ENCODE results near the gene PBLD.

PBLD gene

GRCh38 chr10:68276224-68276623 is 56.5 kb downstream of the PBLD start:
- H3K36me3 ChIP-seq = peaks cover 0 to 10% (median 2%) of the 10 kb centered on the region in 11 experiments; a peak in 6 of 22 replicates
- peaks cover 45 to 66% (median 56%) of the 10 kb centered on the region in 11 experiments for H3K9me3 ChIP-seq (replicated peaks in 1 of 11)
- H3K27me3 ChIP-seq = no peaks in the 10 kb centered on the region
- no peak overlapping the region for H3K27ac ChIP-seq
- H3K4me3 ChIP-seq = no peak overlapping the region
- TF ChIP-seq Cebpa-rat (IDR thresholded peaks at IDR 0.05) = no peak
- no peaks in the 10 kb centered on the region for H4K20me1 ChIP-seq
- H3K4me1 ChIP-seq = no peaks in the 10 kb centered on the region
- H3K4me2 ChIP-seq = no peak overlapping the region
- no peak overlapping the region for H3K9ac ChIP-seq

GRCh38 chr10:68275600-68276126 is 57.1 kb downstream of the PBLD start:
- H3K9me3 ChIP-seq (replicated peaks in 1 of 11) = peaks cover 45 to 63% (median 53%) of the 10 kb centered on the region in 11 experiments
- peaks cover 0 to 10% (median 2%) of the 10 kb centered on the region in 11 experiments; a peak in 6 of 22 replicates for H3K36me3 ChIP-seq
- TF ChIP-seq Cebpa-rat (IDR thresholded peaks at IDR 0.05) = no peak
- no peaks in the 10 kb centered on the region for H4K20me1 ChIP-seq
- H3K27me3 ChIP-seq = no peaks in the 10 kb centered on the region
- H3K9ac ChIP-seq = no peak overlapping the region
- H3K4me2 ChIP-seq = no peak overlapping the region
- H3K4me1 ChIP-seq = no peaks in the 10 kb centered on the region
- no peak overlapping the region for H3K27ac ChIP-seq
- no peak overlapping the region for H3K4me3 ChIP-seq

DNA sequence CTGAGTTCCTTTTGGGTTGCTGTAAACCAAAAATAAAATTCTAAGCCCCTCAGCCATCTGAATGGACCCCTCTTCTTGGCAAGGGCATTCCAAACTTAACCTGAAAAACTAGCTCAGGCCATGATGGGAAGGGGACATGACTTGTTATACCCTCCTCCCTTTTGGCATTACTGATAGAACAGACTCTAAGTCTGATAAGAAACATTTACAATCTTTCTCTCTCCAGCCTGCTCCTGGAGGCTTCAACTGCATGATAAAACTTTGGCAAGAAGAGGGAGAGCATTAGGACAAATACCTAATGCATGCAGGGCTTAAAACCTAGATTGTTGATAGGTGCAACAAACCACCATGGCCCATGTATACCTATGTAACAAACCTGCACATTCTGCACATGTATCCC is 59.9 kb downstream of the PBLD start:
- no peak overlapping the region for H3K27ac ChIP-seq
- no peak overlapping the region for H3K9ac ChIP-seq
- no peaks in the 10 kb centered on the region for H4K20me1 ChIP-seq
- no peaks in the 10 kb centered on the region for H3K4me1 ChIP-seq
- H3K4me3 ChIP-seq = no peak overlapping the region
- no peak for TF ChIP-seq Cebpa-rat (IDR thresholded peaks at IDR 0.05)
- H3K4me2 ChIP-seq = no peak overlapping the region
- peaks cover 19 to 34% (median 29%) of the 10 kb centered on the region in 11 experiments for H3K9me3 ChIP-seq (replicated peaks in 1 of 11)
- H3K36me3 ChIP-seq = peaks cover 0 to 5% (median 2%) of the 10 kb centered on the region in 11 experiments; a peak in 6 of 22 replicates
- H3K27me3 ChIP-seq = no peaks in the 10 kb centered on the region

GRCh38 chr10:68271196-68271882 is 61.4 kb downstream of the PBLD start:
- Histone ChIP-seq H3K4me2 (no peak overlapping the region), H3K9ac (no peak overlapping the region), H3K4me3 (no peak overlapping the region), H3K4me1 (no peaks in the 10 kb centered on the region), H3K9me3 (replicated peaks in 1 of 11) (peaks cover 6 to 20% (median 14%) of the 10 kb centered on the region in 11 experiments), H3K27me3 (no peaks in the 10 kb centered on the region), H4K20me1 (no peaks in the 10 kb centered on the region), H3K27ac (no peak overlapping the region), H3K36me3 (no peaks in the 10 kb centered on the region)
- TF ChIP-seq Cebpa-rat (IDR thresholded peaks at IDR 0.05) = no peak

DNA sequence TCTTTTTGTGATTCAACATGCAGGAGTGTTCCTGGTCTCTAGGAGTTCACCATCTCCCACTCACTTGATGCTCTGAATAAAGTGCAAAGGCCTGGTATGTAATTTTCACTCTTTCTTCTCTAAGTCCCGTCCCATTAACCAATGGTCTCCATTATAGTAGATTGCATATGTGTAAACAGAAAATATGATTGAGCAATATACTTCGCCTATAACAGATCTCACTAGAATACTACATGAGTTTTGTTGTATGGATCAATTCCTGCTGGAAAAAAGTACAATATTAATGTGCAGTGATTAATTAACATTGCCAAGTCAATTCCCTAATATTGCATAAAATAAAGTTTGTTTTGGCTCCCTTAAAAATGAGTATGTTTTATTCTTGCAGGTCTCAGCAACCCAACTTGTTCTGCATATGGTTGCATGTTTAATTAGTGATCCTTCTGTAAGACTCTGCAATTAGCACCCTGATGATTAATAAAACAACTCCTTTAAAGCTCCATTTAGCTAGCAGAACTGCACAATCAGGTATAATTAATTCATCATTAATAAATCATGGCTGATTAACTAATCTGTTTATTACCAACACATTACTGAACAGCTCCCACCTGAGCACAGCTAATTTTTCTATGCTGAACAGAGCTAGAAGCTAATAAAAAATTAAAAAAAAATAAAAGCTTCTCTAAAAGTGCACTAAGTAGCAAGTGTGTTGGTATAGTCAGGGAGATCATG is 63.0 kb downstream of the PBLD start:
- Histone ChIP-seq H3K9me3 (replicated peaks in 1 of 11) (peaks cover 12 to 20% (median 17%) of the 10 kb centered on the region in 11 experiments), H3K27ac (no peak overlapping the region)
- no peak for TF ChIP-seq Cebpa-rat (IDR thresholded peaks at IDR 0.05)

DNA sequence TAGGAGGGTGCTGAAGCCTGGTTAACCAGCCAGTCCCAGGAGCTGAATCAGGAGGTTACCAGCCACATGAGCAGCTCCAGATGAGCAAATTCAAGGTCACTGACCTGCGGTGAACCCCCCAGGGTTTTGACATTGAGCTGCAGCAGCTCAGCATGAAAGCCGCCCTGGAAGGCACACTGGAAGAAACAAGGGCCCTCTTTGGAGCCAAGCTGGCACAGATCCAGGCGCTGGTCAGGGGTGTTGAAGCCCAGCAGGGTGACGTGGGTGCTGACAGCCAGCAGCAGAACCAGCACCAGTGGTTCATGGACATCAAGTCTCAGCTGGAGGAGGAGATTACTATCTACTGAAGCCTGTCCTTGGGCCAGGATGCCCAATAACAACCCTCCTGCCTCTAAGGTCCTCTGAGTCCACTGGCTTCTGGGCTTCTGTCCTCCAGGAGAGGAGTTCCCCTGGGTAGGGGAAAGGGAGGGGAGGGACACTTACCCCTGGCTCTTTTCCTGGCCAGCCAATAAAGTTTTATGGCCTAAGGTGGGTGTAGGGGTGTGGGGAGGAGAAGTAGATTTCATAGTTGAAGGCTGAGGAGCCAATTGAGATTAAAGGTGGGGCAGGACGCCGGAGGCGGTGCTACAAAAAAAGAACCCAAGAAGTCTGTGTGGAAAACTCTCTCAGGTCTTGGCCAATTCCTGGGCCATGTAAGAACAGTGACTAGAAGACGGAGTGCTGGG is 71.4 kb downstream of the PBLD start:
- Histone ChIP-seq H4K20me1 (no peaks in the 10 kb centered on the region), H3K4me1 (peaks cover 0 to 6% (median 0%) of the 10 kb centered on the region in 10 experiments; a peak in 3 of 20 replicates), H3K27ac (no peak overlapping the region), H3K27me3 (no peaks in the 10 kb centered on the region), H3K9ac (no peak overlapping the region), H3K4me2 (peak overlapping the region in 2 of 11 experiments; percentile 1 to 19; a peak in 1 of 22 replicates), H3K36me3 (no peaks in the 10 kb centered on the region; a peak in 2 of 22 replicates), H3K9me3 (replicated peaks in 1 of 11) (peaks cover 21 to 39% (median 32%) of the 10 kb centered on the region in 11 experiments), H3K4me3 (no peak overlapping the region)
- TF ChIP-seq Cebpa-rat (IDR thresholded peaks at IDR 0.05) = no peak

More for the DNA sequence above, 63.0 kb downstream of the PBLD start:
- Histone ChIP-seq H3K27me3 (no peaks in the 10 kb centered on the region), H3K4me2 (no peak overlapping the region), H4K20me1 (no peaks in the 10 kb centered on the region), H3K4me3 (no peak overlapping the region), H3K36me3 (no peaks in the 10 kb centered on the region; a peak in 2 of 22 replicates), H3K9ac (no peak overlapping the region), H3K4me1 (no peaks in the 10 kb centered on the region)

GRCh38 chr10:68253346-68253745 is 79.4 kb downstream of the PBLD start:
- H3K27ac ChIP-seq = no peak overlapping the region
- H4K20me1 ChIP-seq = no peaks in the 10 kb centered on the region
- no peak overlapping the region for H3K4me3 ChIP-seq
- peaks cover 0 to 3% (median 0%) of the 10 kb centered on the region in 10 experiments; a peak in 1 of 20 replicates for H3K4me1 ChIP-seq
- H3K27me3 ChIP-seq = no peaks in the 10 kb centered on the region
- H3K9ac ChIP-seq = no peak overlapping the region
- no peaks in the 10 kb centered on the region for H3K36me3 ChIP-seq
- TF ChIP-seq Cebpa-rat (IDR thresholded peaks at IDR 0.05) = no peak
- H3K9me3 ChIP-seq (replicated peaks in 1 of 11) = no peaks in the 10 kb centered on the region
- H3K4me2 ChIP-seq = no peak overlapping the region

DNA sequence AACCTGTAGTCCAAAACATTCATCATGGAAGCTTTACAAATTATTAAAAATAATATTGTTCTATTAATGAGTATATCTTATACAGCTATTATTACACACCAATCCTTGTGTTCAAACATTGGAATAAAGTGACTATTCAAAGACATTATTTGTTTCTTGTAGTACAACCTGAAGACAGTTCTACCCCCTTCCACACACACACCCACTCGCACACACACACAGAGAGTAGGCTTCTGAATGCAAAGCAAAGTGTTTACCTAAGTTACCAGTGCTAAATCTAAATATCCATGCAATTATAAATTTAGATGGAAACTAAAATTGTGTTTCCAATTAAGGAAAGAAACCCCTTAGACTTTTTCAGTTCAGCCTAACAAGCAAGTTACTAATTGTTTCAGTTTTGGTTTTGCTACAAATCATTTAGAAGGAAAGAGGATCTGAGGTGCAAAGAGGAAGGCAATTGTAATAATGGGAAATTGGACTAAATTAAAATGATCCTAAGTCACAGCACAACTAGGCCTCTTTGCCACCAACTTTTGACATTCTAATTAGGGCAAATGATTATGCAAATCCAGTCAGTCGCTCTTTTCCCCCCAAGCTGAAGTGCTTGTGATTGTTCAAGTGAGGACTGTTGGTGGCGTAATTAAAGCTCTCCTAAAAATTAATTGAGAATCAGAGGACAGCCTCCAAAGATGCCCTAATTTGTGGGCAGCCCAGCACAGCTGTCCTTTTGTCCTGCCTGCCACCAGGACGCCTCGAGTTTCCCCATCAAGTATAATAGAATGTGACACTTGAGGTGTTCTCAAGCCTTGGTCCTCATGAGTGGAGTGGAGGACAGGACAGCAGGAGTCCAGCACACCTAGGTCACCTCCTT is 80.9 kb downstream of the PBLD start:
- Histone ChIP-seq H3K27ac (no peak overlapping the region), H3K27me3 (no peaks in the 10 kb centered on the region), H3K9me3 (replicated peaks in 1 of 11) (no peaks in the 10 kb centered on the region), H3K4me3 (no peak overlapping the region), H3K36me3 (no peaks in the 10 kb centered on the region), H4K20me1 (no peaks in the 10 kb centered on the region), H3K9ac (no peak overlapping the region), H3K4me2 (peak overlapping the region in 1 of 11 experiments; percentile 27; a peak in 1 of 22 replicates), H3K4me1 (peaks cover 0 to 3% (median 0%) of the 10 kb centered on the region in 10 experiments; a peak in 1 of 20 replicates)
- TF ChIP-seq Cebpa-rat (IDR thresholded peaks at IDR 0.05) = no peak
